Breast epithelium (tissue), 4 donors: Measurements from ENCODE around the gene CAMTA1. TPM values are rescaled to one million over a fixed set of nuclear protein-coding genes. Genes with fewer than 3 reads are reported as not detected.

Source experiments
- DNase-seq, 2 donors: peaks; one replicate each; pipeline ENCODE4 v3.0.0-alpha.2; 2019; ENCODE audit warnings: low spot score in 2 of 2
- H3K27ac ChIP-seq, 2 donors: fragments of 200-600 bp; sonication (generic) in 1 of 2; one replicate each; pipeline ENCODE4 v1.5.1; 2016 to 2019; ENCODE audit warnings: mild to moderate bottlenecking in 1 of 2
- H3K27me3 ChIP-seq, 2 donors: fragments of 200-600 bp; sonication (generic) in 1 of 2; one replicate each; pipeline versions ENCODE4 v1.5.1 to v1.6.0; 2017 to 2019; ENCODE audit warnings: control low read depth in 1 of 2, mild to moderate bottlenecking in 1 of 2
- H3K36me3 ChIP-seq: fragments of 200-600 bp; one replicate; pipeline ENCODE4 v1.5.1; 2019
- H3K4me1 ChIP-seq, 2 donors: fragments of 200-600 bp; sonication (generic); one replicate each; pipeline ENCODE4 v1.5.1; 2016 to 2019; ENCODE audit warnings: control low read depth in 1 of 2
- H3K4me3 ChIP-seq, 3 donors: fragments of 200-600 bp; sonication (generic); 1 replicate in 2 of 3; 2 replicates in 1 of 3; pipeline ENCODE4 v1.5.1; 2016 to 2019; ENCODE audit warnings: mild to moderate bottlenecking in 3 of 3, moderate library complexity in 2 of 3
- H3K9me3 ChIP-seq, 2 donors: fragments of 200-600 bp; sonication (generic) in 1 of 2; one replicate each; pipeline ENCODE4 v1.5.1; 2016 to 2019; ENCODE audit warnings: control low read depth in 1 of 2
- CTCF ChIP-seq, 3 donors: fragments of 450-650 bp; IDR thresholded peaks; one replicate each; pipeline ENCODE4 v1.5.1; 2016 to 2017; ENCODE audit warnings: antibody characterized with exemption in 3 of 3, mild to moderate bottlenecking in 3 of 3, moderate library complexity in 3 of 3
- POLR2A ChIP-seq: fragments of 450-650 bp; IDR thresholded peaks from one replicate; pipeline ENCODE4 v1.6.1; 2016; ENCODE audit warnings: antibody characterized with exemption, mild to moderate bottlenecking, moderate library complexity
- POLR2AphosphoS5 ChIP-seq, 3 donors: sonication (generic); formaldehyde crosslinking; IDR thresholded peaks; one replicate each; pipeline ENCODE4 v1.6.1; 2017; ENCODE audit warnings: antibody characterized with exemption in 3 of 3
- intact Hi-C: fragments of 100-400 bp; cut with DNase I; formaldehyde crosslinking; loops from one replicate; pipeline ENCODE4 v1.15.1; 2023; ENCODE audit warnings: low total_unique reads
- total RNA-seq, 3 donors: library from RNA; depleted of rRNA; stranded (reverse); fragments of >200 nt; gene quantifications; one replicate each; pipeline ENCODE4 v1.1.0, GENCODE V29; 2016

CAMTA1 gene
- total RNA-seq, 3 donors from 2014 or later: 53.4 to 84.0 (median 61.9) TPM

DNA sequence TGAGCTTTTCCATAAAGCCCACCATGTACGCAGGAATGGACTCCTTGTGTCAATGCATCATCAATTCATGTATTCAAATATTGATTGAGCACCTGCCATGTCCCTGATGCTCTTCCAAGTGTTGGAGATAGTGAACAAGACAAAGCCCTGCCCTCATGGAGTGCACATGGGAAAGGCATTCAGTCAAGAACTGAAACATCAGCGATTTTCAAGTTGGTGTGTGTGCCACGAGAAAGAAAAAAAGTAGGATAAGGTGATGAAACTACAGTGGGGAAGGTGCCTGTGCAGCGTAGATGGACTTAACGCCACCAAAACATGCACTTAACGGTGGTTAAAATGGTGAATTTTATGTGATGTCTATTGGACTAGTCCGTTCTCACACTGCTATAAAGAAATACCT is 553.2 kb downstream of the CAMTA1 start:
- H3K9me3 ChIP-seq: no peaks in the 10 kb centered on the region
- no peaks in the 10 kb centered on the region for H3K36me3 ChIP-seq
- H3K4me1 ChIP-seq: no peaks in the 10 kb centered on the region
- no peak overlapping the region for H3K4me3 ChIP-seq
- no peaks in the 10 kb centered on the region for H3K27me3 ChIP-seq
- H3K27ac ChIP-seq: no peak overlapping the region
- intact Hi-C loops: no loop called here
- TF ChIP-seq CTCF (IDR thresholded peaks at IDR 0.05): no peak
- no peak for TF ChIP-seq POLR2AphosphoS5 (IDR thresholded peaks at IDR 0.05)
- DNase-seq: no peak

- Histone ChIP-seq H3K9me3 (no peaks in the 10 kb centered on the region), H3K4me3 (no peak overlapping the region), H3K27me3 (no peaks in the 10 kb centered on the region), H3K36me3 (no peaks in the 10 kb centered on the region), H3K27ac (no peak overlapping the region), H3K4me1 (no peaks in the 10 kb centered on the region)
- intact Hi-C loops: no loop called here
- TF ChIP-seq POLR2AphosphoS5 (IDR thresholded peaks at IDR 0.05) (no peak), POLR2A (no peak), CTCF (IDR thresholded peaks at IDR 0.05) (no peak)
- DNase-seq: no peak
Observed at GRCh38 chr1:7339014-7339413, 553.8 kb downstream of the CAMTA1 start.

- H3K4me3 ChIP-seq: no peak overlapping the region
- intact Hi-C loops: no loop called here
- H3K9me3 ChIP-seq: no peaks in the 10 kb centered on the region
- H3K36me3 ChIP-seq: no peaks in the 10 kb centered on the region
- H3K27ac ChIP-seq: no peak overlapping the region
- H3K4me1 ChIP-seq: no peaks in the 10 kb centered on the region
- DNase-seq: no peak
- no peaks in the 10 kb centered on the region for H3K27me3 ChIP-seq
- TF ChIP-seq CTCF (IDR thresholded peaks at IDR 0.05) (no peak), POLR2A (no peak), POLR2AphosphoS5 (IDR thresholded peaks at IDR 0.05) (no peak)
Observed at GRCh38 chr1:7339953-7340352, 554.7 kb downstream of the CAMTA1 start.

- DNase-seq: no peak
- Histone ChIP-seq H3K9me3 (no peaks in the 10 kb centered on the region), H3K27me3 (no peaks in the 10 kb centered on the region), H3K4me1 (no peaks in the 10 kb centered on the region), H3K36me3 (no peaks in the 10 kb centered on the region), H3K27ac (no peak overlapping the region), H3K4me3 (no peak overlapping the region)
- no peak for TF ChIP-seq POLR2A
- intact Hi-C loops: no loop called here
Observed at GRCh38 chr1:7341145-7341905, 556.1 kb downstream of the CAMTA1 start.

- no peak for DNase-seq
Observed at GRCh38 chr1:7343882-7344281, 558.6 kb downstream of the CAMTA1 start.

More at GRCh38 chr1:7343882-7344281, 558.6 kb downstream of the CAMTA1 start:
- Histone ChIP-seq H3K27ac (no peak overlapping the region), H3K4me1 (no peaks in the 10 kb centered on the region), H3K9me3 (no peaks in the 10 kb centered on the region), H3K36me3 (no peaks in the 10 kb centered on the region), H3K27me3 (no peaks in the 10 kb centered on the region), H3K4me3 (no peak overlapping the region)
- TF ChIP-seq CTCF (IDR thresholded peaks at IDR 0.05) (no peak), POLR2AphosphoS5 (IDR thresholded peaks at IDR 0.05) (no peak), POLR2A (no peak)
- intact Hi-C loops: no loop called here
